ENCODE results near the gene MAB21L3.

The MAB21L3 gene

GRCh38 chr1:116075990-116076389 is 35.2 kb upstream of the MAB21L3 start:
- H3K27me3 ChIP-seq (replicated peaks; ENCODE audit: insufficient read depth, low read length): no peaks in the 10 kb centered on the region
- H3K27ac ChIP-seq (ENCODE audit: low read length): no peak overlapping the region
- no peak overlapping the region for H2AFZ ChIP-seq (ENCODE audit: low read length)
- H3K9me3 ChIP-seq (replicated peaks; ENCODE audit: insufficient read depth, low read length): no peaks in the 10 kb centered on the region
- H3K79me2 ChIP-seq (ENCODE audit: low read length): no peaks in the 10 kb centered on the region
- no peak overlapping the region for H3K9ac ChIP-seq (ENCODE audit: low read length)
- no peak for DNase-seq
- H4K20me1 ChIP-seq (ENCODE audit: insufficient read depth, low read length): no peaks in the 10 kb centered on the region
- H3F3A ChIP-seq (ENCODE audit: insufficient read depth, low read length): no peaks in the 10 kb centered on the region
- H3K36me3 ChIP-seq (replicated peaks; ENCODE audit: insufficient read depth, low read length): no peaks in the 10 kb centered on the region
- no peaks in the 10 kb centered on the region for H3K4me1 ChIP-seq (ENCODE audit: low read length)
- TF ChIP-seq EZH2 (optimal IDR thresholded peaks at IDR 0.05; ENCODE audit: low read depth, low read length) (no peak), EZH2phosphoT487 (IDR thresholded peaks at IDR 0.05; ENCODE audit: low read length) (no peak)
- TF ChIP-seq, protein P1, sequence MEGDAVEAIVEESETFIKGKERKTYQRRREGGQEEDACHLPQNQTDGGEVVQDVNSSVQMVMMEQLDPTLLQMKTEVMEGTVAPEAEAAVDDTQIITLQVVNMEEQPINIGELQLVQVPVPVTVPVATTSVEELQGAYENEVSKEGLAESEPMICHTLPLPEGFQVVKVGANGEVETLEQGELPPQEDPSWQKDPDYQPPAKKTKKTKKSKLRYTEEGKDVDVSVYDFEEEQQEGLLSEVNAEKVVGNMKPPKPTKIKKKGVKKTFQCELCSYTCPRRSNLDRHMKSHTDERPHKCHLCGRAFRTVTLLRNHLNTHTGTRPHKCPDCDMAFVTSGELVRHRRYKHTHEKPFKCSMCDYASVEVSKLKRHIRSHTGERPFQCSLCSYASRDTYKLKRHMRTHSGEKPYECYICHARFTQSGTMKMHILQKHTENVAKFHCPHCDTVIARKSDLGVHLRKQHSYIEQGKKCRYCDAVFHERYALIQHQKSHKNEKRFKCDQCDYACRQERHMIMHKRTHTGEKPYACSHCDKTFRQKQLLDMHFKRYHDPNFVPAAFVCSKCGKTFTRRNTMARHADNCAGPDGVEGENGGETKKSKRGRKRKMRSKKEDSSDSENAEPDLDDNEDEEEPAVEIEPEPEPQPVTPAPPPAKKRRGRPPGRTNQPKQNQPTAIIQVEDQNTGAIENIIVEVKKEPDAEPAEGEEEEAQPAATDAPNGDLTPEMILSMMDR (IDR thresholded peaks at IDR 0.05; ENCODE audit: low read length): no peak
- H3K9me2 ChIP-seq (replicated peaks; ENCODE audit: insufficient read depth, low read length): no peaks in the 10 kb centered on the region
- H3K4me2 ChIP-seq (ENCODE audit: low read depth, low read length): no peak overlapping the region
- H3K4me3 ChIP-seq (ENCODE audit: low read length): no peak overlapping the region

- TF ChIP-seq, protein P1 (IDR thresholded peaks at IDR 0.05; ENCODE audit: low read length): no peak
- no peak for TF ChIP-seq EZH2 (optimal IDR thresholded peaks at IDR 0.05; ENCODE audit: low read depth, low read length)
- no peak for TF ChIP-seq EZH2phosphoT487 (IDR thresholded peaks at IDR 0.05; ENCODE audit: low read length)
- H3K4me1 ChIP-seq (ENCODE audit: low read length): no peaks in the 10 kb centered on the region
- H3K9me2 ChIP-seq (replicated peaks; ENCODE audit: insufficient read depth, low read length): no peaks in the 10 kb centered on the region
- H3K27ac ChIP-seq (ENCODE audit: low read length): no peak overlapping the region
- no peaks in the 10 kb centered on the region for H3F3A ChIP-seq (ENCODE audit: insufficient read depth, low read length)
- H4K20me1 ChIP-seq (ENCODE audit: insufficient read depth, low read length): no peaks in the 10 kb centered on the region
- no peak overlapping the region for H3K4me2 ChIP-seq (ENCODE audit: low read depth, low read length)
- no peak overlapping the region for H2AFZ ChIP-seq (ENCODE audit: low read length)
- H3K4me3 ChIP-seq (ENCODE audit: low read length): no peak overlapping the region
- no peaks in the 10 kb centered on the region for H3K9me3 ChIP-seq (replicated peaks; ENCODE audit: insufficient read depth, low read length)
- H3K36me3 ChIP-seq (replicated peaks; ENCODE audit: insufficient read depth, low read length): no peaks in the 10 kb centered on the region
- H3K9ac ChIP-seq (ENCODE audit: low read length): no peak overlapping the region
- no peak for DNase-seq
- H3K79me2 ChIP-seq (ENCODE audit: low read length): no peaks in the 10 kb centered on the region
- no peaks in the 10 kb centered on the region for H3K27me3 ChIP-seq (replicated peaks; ENCODE audit: insufficient read depth, low read length)
Observed at GRCh38 chr1:116076831-116077230, 34.4 kb upstream of the MAB21L3 start.

DNA sequence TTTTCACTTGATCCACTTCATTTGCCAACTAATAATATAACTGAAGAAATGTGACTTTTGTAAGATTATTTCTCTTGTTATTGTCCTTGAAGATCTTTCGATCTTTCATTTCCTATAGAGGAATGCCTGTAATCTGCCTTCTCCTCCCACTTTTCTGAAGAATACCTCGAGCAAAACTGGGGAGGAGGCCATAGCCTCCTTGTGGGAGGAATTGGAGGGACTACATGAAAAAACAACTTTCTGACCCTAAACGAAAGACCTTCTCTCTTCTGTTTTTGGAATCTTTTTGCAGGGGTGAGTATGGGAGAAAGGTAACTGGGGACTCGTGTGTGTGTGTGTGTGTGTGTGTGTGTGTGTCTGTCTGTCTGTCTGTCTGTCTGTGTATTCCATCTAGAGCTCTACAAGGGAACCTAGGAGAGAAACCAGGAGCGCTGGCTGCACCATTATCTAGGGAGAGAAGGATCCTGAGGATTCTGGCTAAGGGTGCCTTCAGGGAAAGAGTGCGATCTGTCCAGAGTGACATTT is 32.4 kb upstream of the MAB21L3 start:
- H3F3A ChIP-seq (ENCODE audit: insufficient read depth, low read length): no peaks in the 10 kb centered on the region
- TF ChIP-seq, protein P1 (IDR thresholded peaks at IDR 0.05; ENCODE audit: low read length): no peak
- TF ChIP-seq EZH2 (optimal IDR thresholded peaks at IDR 0.05; ENCODE audit: low read depth, low read length) (no peak), EZH2phosphoT487 (IDR thresholded peaks at IDR 0.05; ENCODE audit: low read length) (no peak)
- H3K4me3 ChIP-seq (ENCODE audit: low read length): no peak overlapping the region
- no peaks in the 10 kb centered on the region for H3K4me1 ChIP-seq (ENCODE audit: low read length)
- H2AFZ ChIP-seq (ENCODE audit: low read length): no peak overlapping the region
- no peaks in the 10 kb centered on the region for H3K79me2 ChIP-seq (ENCODE audit: low read length)
- H3K4me2 ChIP-seq (ENCODE audit: low read depth, low read length): no peak overlapping the region
- no peaks in the 10 kb centered on the region for H3K9me2 ChIP-seq (replicated peaks; ENCODE audit: insufficient read depth, low read length)
- no peaks in the 10 kb centered on the region for H3K9me3 ChIP-seq (replicated peaks; ENCODE audit: insufficient read depth, low read length)
- no peaks in the 10 kb centered on the region for H4K20me1 ChIP-seq (ENCODE audit: insufficient read depth, low read length)
- no peak overlapping the region for H3K27ac ChIP-seq (ENCODE audit: low read length)
- no peak overlapping the region for H3K9ac ChIP-seq (ENCODE audit: low read length)
- no peak for DNase-seq
- no peaks in the 10 kb centered on the region for H3K27me3 ChIP-seq (replicated peaks; ENCODE audit: insufficient read depth, low read length)
- no peaks in the 10 kb centered on the region for H3K36me3 ChIP-seq (replicated peaks; ENCODE audit: insufficient read depth, low read length)

Measured in MM.1S (cell line).